Stimulated activated CD8-positive, alpha-beta memory T cell treated with anti-CD3 and anti-CD28 coated beads, Interleukin-15, amount 100 ng/mL, for 24 hours (primary cell): ENCODE measurements around the gene PDZK1IP1.

Experiments used
- DNase-seq: peaks from one replicate; pipeline ENCODE4 v3.0.0-alpha.2; 2020; ENCODE audit warnings: low read depth

The PDZK1IP1 gene

GRCh38 chr1:47189844-47190508 is at the start of gene PDZK1IP1:
TSS of gene PDZK1IP1 (minus strand) at chr1:47190036. CDS start at chr1:47189932, 104 bp downstream.
- DNase-seq = no peak

- DNase-seq = no peak
Measured at GRCh38 chr1:47238935-47239592, 49.2 kb upstream of the PDZK1IP1 start.

- no peak for DNase-seq
Measured at GRCh38 chr1:47235806-47236205, 46.0 kb upstream of the PDZK1IP1 start.

GRCh38 chr1:47235241-47235681 is 45.4 kb upstream of the PDZK1IP1 start:
- no peak for DNase-seq

- no peak for DNase-seq
Measured at GRCh38 chr1:47233186-47233585, 43.4 kb upstream of the PDZK1IP1 start.

GRCh38 chr1:47232187-47232874 is 42.5 kb upstream of the PDZK1IP1 start, which contains the start of gene TAL1:
TSS of gene TAL1 (minus strand) at chr1:47232225. CDS start at chr1:47225888, 6,337 bp downstream.
- DNase-seq = no peak

GRCh38 chr1:47231301-47232186 is 41.7 kb upstream of the PDZK1IP1 start:
- DNase-seq = no peak

GRCh38 chr1:47230692-47231300 is 41.0 kb upstream of the PDZK1IP1 start:
- DNase-seq = no peak

- no peak for DNase-seq
Measured at GRCh38 chr1:47229886-47230691, 40.3 kb upstream of the PDZK1IP1 start.

- DNase-seq = no peak
Measured at GRCh38 chr1:47229031-47229885, 39.4 kb upstream of the PDZK1IP1 start.

- no peak for DNase-seq
Measured at GRCh38 chr1:47228644-47229030, 38.8 kb upstream of the PDZK1IP1 start.

GRCh38 chr1:47227341-47228232 is 37.8 kb upstream of the PDZK1IP1 start:
- no peak for DNase-seq

- DNase-seq = no peak
Measured at GRCh38 chr1:47226839-47227215, 37.0 kb upstream of the PDZK1IP1 start.

- DNase-seq = no peak
Measured at GRCh38 chr1:47226121-47226838, 36.4 kb upstream of the PDZK1IP1 start.

GRCh38 chr1:47225430-47226100 is 35.7 kb upstream of the PDZK1IP1 start:
- DNase-seq = no peak

- DNase-seq = no peak
Measured at GRCh38 chr1:47224676-47225399, 35.0 kb upstream of the PDZK1IP1 start.
